Measurements from ENCODE around the gene FADS6. TPM values are rescaled to one million over a fixed set of nuclear protein-coding genes. Genes with fewer than 3 reads are reported as not detected.

FADS6 gene
- total and polyA plus RNA-seq, 10 of the 15 experiments (the other 5 are each of a cell fraction or from before 2014, with no cell fraction given): not detected

- in situ Hi-C loops (cut with MboI): no loop called here
- Histone ChIP-seq H3K9ac (ENCODE audit: control insufficient read depth, insufficient read depth, low read length) (no peak overlapping the region), H2AFZ (ENCODE audit: control insufficient read depth, low read depth, low read length) (no peak overlapping the region), H3K9me3 (replicated peaks; ENCODE audit: control insufficient read depth, insufficient read depth, low read length) (no peaks in the 10 kb centered on the region), H3K4me3 (no peak overlapping the region), H3K27me3 (replicated peaks in 1 of 2; ENCODE audit: control insufficient read depth in 2 of 2, insufficient read depth in 2 of 2, low read length in 1 of 2) (no peaks in the 10 kb centered on the region), H3K4me2 (ENCODE audit: control insufficient read depth, insufficient read depth) (no peak overlapping the region), H3K4me1 (ENCODE audit: control insufficient read depth, insufficient read depth, low read length) (no peaks in the 10 kb centered on the region), H4K20me1 (ENCODE audit: control insufficient read depth, insufficient read depth) (no peaks in the 10 kb centered on the region), H3K36me3 (ENCODE audit: control insufficient read depth in 2 of 2, insufficient read depth in 2 of 2, low read length in 1 of 2) (peaks cover 0 to 1% of the 10 kb centered on the region in 2 experiments; a peak in 2 of 4 replicates), H3K27ac (ENCODE audit: control insufficient read depth, insufficient read depth) (no peak overlapping the region), H3K79me2 (ENCODE audit: control insufficient read depth, insufficient read depth, low read length) (no peaks in the 10 kb centered on the region)
- POLR2A ChIA-PET: no interaction called here
- CTCF ChIA-PET: interaction anchor here (0.9 kb wide), 1 partner anchor 30 kb away, joined by 3 read pairs; no protein-coding TSS in a partner anchor
- no TSS peak for BruUV-seq (replicated peaks)
- 90% methylated on average over 11 of the region's 11 CpGs for WGBS (ENCODE audit: insufficient coverage, insufficient replicate concordance, low lambda C conversion rate, missing lambda C conversion rate)
- intact Hi-C loops (cut with micrococcal nuclease; ENCODE audit: unreplicated experiment): no loop called here
- no peak for ATAC-seq
- no peak for DNase-seq (ENCODE audit: low read depth, low spot score)
- RAD21 ChIA-PET (ENCODE audit: unreplicated experiment): no interaction called here
- SMC1A ChIA-PET (ENCODE audit: uncharacterized antibody, unreplicated experiment): no interaction called here
- TF ChIP-seq ZNF687 (IDR thresholded peaks at IDR 0.05) (no peak), CHD4 (IDR thresholded peaks at IDR 0.05) (no peak), HDGF (IDR thresholded peaks at IDR 0.05) (no peak), ATF2 (IDR thresholded peaks at IDR 0.05; ENCODE audit: low read length) (no peak), PAX8 (IDR thresholded peaks at IDR 0.05) (no peak), ZNF217 (IDR thresholded peaks at IDR 0.05) (no peak), SIN3A (IDR thresholded peaks at IDR 0.05; ENCODE audit: low read depth, low read length) (no peak), NR2C1 (IDR thresholded peaks at IDR 0.05) (no peak), ZNF207 (IDR thresholded peaks at IDR 0.05; ENCODE audit: borderline replicate concordance) (no peak)
- FAIRE-seq: no peak
Measured at GRCh38 chr17:74827800-74828199, 65.6 kb downstream of the FADS6 start.

Other genes starting within 250 kb of the FADS6 start
Only the 7 nearest of the 17 such genes appear.
- 0.11 TPM in 1 of 2 replicates, not detected in the other for gene GRIN2C, start 33.7 kb downstream of the FADS6 start, total RNA-seq (2014; rRNA removed)
- gene GRIN2C, start 33.7 kb downstream of the FADS6 start, total RNA-seq (2014; rRNA removed; fragmentation: Illumina TruSeq; extraction: Trizol): under 0.01 and 0.04 TPM in 2 replicates
- 0.13 TPM in 2 replicates for gene GRIN2C, start 33.7 kb downstream of the FADS6 start, total RNA-seq (2021)
- 0.01 and 0.04 TPM in 2 replicates for gene GRIN2C, start 33.7 kb downstream of the FADS6 start, polyA plus RNA-seq (2011; rRNA removed)
- 0.01 TPM in 1 of 2 replicates, not detected in the other for gene GRIN2C, start 33.7 kb downstream of the FADS6 start, polyA plus RNA-seq (2014; fragmentation: Illumina TruSeq; extraction: Trizol)
- gene GRIN2C, start 33.7 kb downstream of the FADS6 start, polyA plus RNA-seq (2014; fragmentation: Nextera tagmentation; extraction: Ambion mirVana): not detected
- 0.12 and 0.16 TPM in 2 replicates for gene GRIN2C, start 33.7 kb downstream of the FADS6 start, polyA plus RNA-seq (2014; rRNA removed)
- under 1 TPM; 0.10 to 0.20 TPM for gene GRIN2C, start 33.7 kb downstream of the FADS6 start, polyA plus RNA-seq (2016; fragmentation: Nextera tagmentation; extraction: Ambion mirVana)
- 54.4 and 58.5 TPM in 2 replicates for gene FDXR, start 20.6 kb downstream of the FADS6 start, total RNA-seq (2014; rRNA removed)
- gene FDXR, start 20.6 kb downstream of the FADS6 start, total RNA-seq (2014; rRNA removed; fragmentation: Illumina TruSeq; extraction: Trizol): 19.8 and 21.1 TPM in 2 replicates
- gene FDXR, start 20.6 kb downstream of the FADS6 start, total RNA-seq (2021): 62.0 and 66.2 TPM in 2 replicates
- gene FDXR, start 20.6 kb downstream of the FADS6 start, polyA plus RNA-seq (2011; rRNA removed): 21.1 and 42.9 TPM in 2 replicates
- 1.4 and 8.6 TPM in 2 replicates for gene FDXR, start 20.6 kb downstream of the FADS6 start, polyA plus RNA-seq (2014; fragmentation: Illumina TruSeq; extraction: Trizol)
- gene FDXR, start 20.6 kb downstream of the FADS6 start, polyA plus RNA-seq (2014; fragmentation: Nextera tagmentation; extraction: Ambion mirVana): 1 to 10 TPM in 1 of 2 experiments, under 1 TPM in 1; 0.85 to 5.4 TPM
- gene FDXR, start 20.6 kb downstream of the FADS6 start, polyA plus RNA-seq (2014; rRNA removed): 53.4 and 65.5 TPM in 2 replicates
- gene FDXR, start 20.6 kb downstream of the FADS6 start, polyA plus RNA-seq (2016; fragmentation: Nextera tagmentation; extraction: Ambion mirVana): 100 to 1,000 TPM; 140 to 162 TPM
- gene USH1G, start 29.6 kb upstream of the FADS6 start, total RNA-seq (2014; rRNA removed): 0.11 TPM in 1 of 2 replicates, not detected in the other
- not detected in 2 replicates for gene USH1G, start 29.6 kb upstream of the FADS6 start, total RNA-seq (2014; rRNA removed; fragmentation: Illumina TruSeq; extraction: Trizol)
- gene USH1G, start 29.6 kb upstream of the FADS6 start, total RNA-seq (2021): 0.05 TPM in 1 of 2 replicates, not detected in the other
- 0.22 and 0.62 TPM in 2 replicates for gene USH1G, start 29.6 kb upstream of the FADS6 start, polyA plus RNA-seq (2011; rRNA removed)
- gene USH1G, start 29.6 kb upstream of the FADS6 start, polyA plus RNA-seq (2014; fragmentation: Illumina TruSeq; extraction: Trizol): not detected in 2 replicates
- gene USH1G, start 29.6 kb upstream of the FADS6 start, polyA plus RNA-seq (2014; fragmentation: Nextera tagmentation; extraction: Ambion mirVana): not detected
- not detected in 2 replicates for gene USH1G, start 29.6 kb upstream of the FADS6 start, polyA plus RNA-seq (2014; rRNA removed)
- gene USH1G, start 29.6 kb upstream of the FADS6 start, polyA plus RNA-seq (2016; fragmentation: Nextera tagmentation; extraction: Ambion mirVana): under 1 TPM in 1 of 2 experiments, not detected in 1; 0.09 TPM
- gene OTOP2, start 30.6 kb upstream of the FADS6 start, total RNA-seq (2014; rRNA removed): not detected in 2 replicates
- not detected in 2 replicates for gene OTOP2, start 30.6 kb upstream of the FADS6 start, total RNA-seq (2014; rRNA removed; fragmentation: Illumina TruSeq; extraction: Trizol)
- gene OTOP2, start 30.6 kb upstream of the FADS6 start, total RNA-seq (2021): not detected in 2 replicates
- not detected in 2 replicates for gene OTOP2, start 30.6 kb upstream of the FADS6 start, polyA plus RNA-seq (2011; rRNA removed)
- gene OTOP2, start 30.6 kb upstream of the FADS6 start, polyA plus RNA-seq (2014; fragmentation: Illumina TruSeq; extraction: Trizol): not detected in 2 replicates
- gene OTOP2, start 30.6 kb upstream of the FADS6 start, polyA plus RNA-seq (2014; fragmentation: Nextera tagmentation; extraction: Ambion mirVana): not detected
- gene OTOP2, start 30.6 kb upstream of the FADS6 start, polyA plus RNA-seq (2014; rRNA removed): not detected in 2 replicates
- not detected for gene OTOP2, start 30.6 kb upstream of the FADS6 start, polyA plus RNA-seq (2016; fragmentation: Nextera tagmentation; extraction: Ambion mirVana)
- not detected in 2 replicates for gene OTOP3, start 42.3 kb upstream of the FADS6 start, total RNA-seq (2014; rRNA removed)
- not detected in 2 replicates for gene OTOP3, start 42.3 kb upstream of the FADS6 start, total RNA-seq (2014; rRNA removed; fragmentation: Illumina TruSeq; extraction: Trizol)
- gene OTOP3, start 42.3 kb upstream of the FADS6 start, total RNA-seq (2021): not detected in 2 replicates
- gene OTOP3, start 42.3 kb upstream of the FADS6 start, polyA plus RNA-seq (2011; rRNA removed): 0.03 TPM in 1 of 2 replicates, not detected in the other
- gene OTOP3, start 42.3 kb upstream of the FADS6 start, polyA plus RNA-seq (2014; fragmentation: Illumina TruSeq; extraction: Trizol): not detected in 2 replicates
- gene OTOP3, start 42.3 kb upstream of the FADS6 start, polyA plus RNA-seq (2014; fragmentation: Nextera tagmentation; extraction: Ambion mirVana): not detected
- gene OTOP3, start 42.3 kb upstream of the FADS6 start, polyA plus RNA-seq (2014; rRNA removed): 0.06 TPM in 1 of 2 replicates, not detected in the other
- gene OTOP3, start 42.3 kb upstream of the FADS6 start, polyA plus RNA-seq (2016; fragmentation: Nextera tagmentation; extraction: Ambion mirVana): not detected
- 0.40 and 0.54 TPM in 2 replicates for gene HID1, start 79.1 kb upstream of the FADS6 start, total RNA-seq (2014; rRNA removed)
- gene HID1, start 79.1 kb upstream of the FADS6 start, total RNA-seq (2014; rRNA removed; fragmentation: Illumina TruSeq; extraction: Trizol): 0.04 TPM in 1 of 2 replicates, not detected in the other
- 0.37 and 0.77 TPM in 2 replicates for gene HID1, start 79.1 kb upstream of the FADS6 start, total RNA-seq (2021)
- gene HID1, start 79.1 kb upstream of the FADS6 start, polyA plus RNA-seq (2011; rRNA removed): 0.14 and 0.69 TPM in 2 replicates
- gene HID1, start 79.1 kb upstream of the FADS6 start, polyA plus RNA-seq (2014; fragmentation: Illumina TruSeq; extraction: Trizol): 0.09 and 0.30 TPM in 2 replicates
- gene HID1, start 79.1 kb upstream of the FADS6 start, polyA plus RNA-seq (2014; fragmentation: Nextera tagmentation; extraction: Ambion mirVana): not detected
- 0.12 and 0.51 TPM in 2 replicates for gene HID1, start 79.1 kb upstream of the FADS6 start, polyA plus RNA-seq (2014; rRNA removed)
- under 1 TPM; 0.24 to 0.63 TPM for gene HID1, start 79.1 kb upstream of the FADS6 start, polyA plus RNA-seq (2016; fragmentation: Nextera tagmentation; extraction: Ambion mirVana)
- gene CDR2L, start 94.0 kb upstream of the FADS6 start, total RNA-seq (2014; rRNA removed): 0.05 TPM in 1 of 2 replicates, not detected in the other
- gene CDR2L, start 94.0 kb upstream of the FADS6 start, total RNA-seq (2014; rRNA removed; fragmentation: Illumina TruSeq; extraction: Trizol): 0.04 TPM in 1 of 2 replicates, not detected in the other
- gene CDR2L, start 94.0 kb upstream of the FADS6 start, total RNA-seq (2021): 0.05 and 0.18 TPM in 2 replicates
- 0.03 TPM in 1 of 2 replicates, not detected in the other for gene CDR2L, start 94.0 kb upstream of the FADS6 start, polyA plus RNA-seq (2011; rRNA removed)
- not detected in 2 replicates for gene CDR2L, start 94.0 kb upstream of the FADS6 start, polyA plus RNA-seq (2014; fragmentation: Illumina TruSeq; extraction: Trizol)
- not detected for gene CDR2L, start 94.0 kb upstream of the FADS6 start, polyA plus RNA-seq (2014; fragmentation: Nextera tagmentation; extraction: Ambion mirVana)
- gene CDR2L, start 94.0 kb upstream of the FADS6 start, polyA plus RNA-seq (2014; rRNA removed): 0.03 TPM in 1 of 2 replicates, not detected in the other
- gene CDR2L, start 94.0 kb upstream of the FADS6 start, polyA plus RNA-seq (2016; fragmentation: Nextera tagmentation; extraction: Ambion mirVana): under 1 TPM in 1 of 2 experiments, not detected in 1; 0.04 TPM

Measured in GM12878 (cell line).